HL-60 (cell line): Measurements from ENCODE around the gene SYP.
A peak's percentile ranks its signal among the peaks of the same experiment; 100 is the strongest.

Source experiments
- GABPA ChIP-seq: IDR thresholded peaks from 2 replicates; pipeline ENCODE4 v1.6.1; 2012; ENCODE audit warnings: low read depth
- POLR2AphosphoS5 ChIP-seq: IDR thresholded peaks from 2 replicates; pipeline ENCODE4 v1.6.1; 2012; ENCODE audit warnings: low read depth
- SPI1 ChIP-seq: IDR thresholded peaks from 2 replicates; pipeline ENCODE4 v1.6.1; 2012; ENCODE audit warnings: low read depth, mild to moderate bottlenecking, borderline replicate concordance
- TF ChIP-seq, protein P1 (sequence below): IDR thresholded peaks from one replicate; pipeline ENCODE4 v1.5.1; 2011; ENCODE audit warnings: low read length, control low read depth, inconsistent platforms; ENCODE audit not compliant: insufficient read depth
- TF ChIP-seq, protein P2 (sequence below): IDR thresholded peaks from 2 replicates; pipeline ENCODE4 v1.6.1; 2012; ENCODE audit warnings: low read depth; ENCODE audit not compliant: insufficient replicate concordance

DNA sequence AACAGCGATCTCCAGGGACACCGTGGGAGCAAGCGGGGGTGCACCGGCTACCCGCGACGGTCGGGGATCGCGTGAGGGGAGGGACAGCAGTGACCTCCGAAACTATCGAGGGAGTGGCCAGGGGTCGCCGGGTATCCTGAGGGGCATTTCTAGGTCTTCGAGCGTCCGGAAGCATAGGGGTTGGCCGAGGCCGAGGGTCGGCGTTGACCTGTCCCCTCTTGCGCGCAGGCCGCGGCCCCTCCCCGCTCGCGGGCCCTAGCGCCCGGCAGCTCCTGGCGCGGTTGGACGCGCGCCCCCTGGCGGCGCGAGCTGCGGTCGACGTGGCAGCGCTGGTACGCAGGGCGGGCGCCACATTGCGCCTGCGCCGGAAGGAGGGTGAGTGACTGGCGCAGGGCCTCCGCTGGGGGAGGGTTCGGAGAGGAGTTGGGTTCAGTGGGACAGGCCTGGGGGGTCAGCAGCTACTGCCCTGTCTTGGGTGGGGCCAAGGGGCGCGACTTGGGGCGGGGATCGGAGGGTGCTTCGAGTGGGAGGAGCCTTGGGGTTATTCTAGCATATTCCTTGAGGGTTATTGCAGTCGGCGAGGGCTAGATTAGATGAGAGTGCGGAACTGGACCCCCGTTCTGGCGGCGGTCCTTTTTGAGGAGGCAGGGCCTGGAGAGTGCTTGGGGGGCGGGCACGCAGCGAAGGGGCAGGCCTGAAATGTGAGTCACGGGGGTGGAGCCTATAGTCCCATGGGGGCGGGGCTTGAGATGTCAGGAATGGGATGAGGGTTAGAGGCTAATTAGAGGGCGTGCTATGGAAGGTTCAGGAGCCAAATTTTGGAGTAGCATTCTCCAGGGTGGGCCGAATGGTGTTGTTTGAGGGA, 36.2 kb downstream of the SYP start:
- TF ChIP-seq POLR2AphosphoS5: 0 out of 2 replicates have a peak, but pooled peaks have one; percentile 25
- TF ChIP-seq, protein P1, sequence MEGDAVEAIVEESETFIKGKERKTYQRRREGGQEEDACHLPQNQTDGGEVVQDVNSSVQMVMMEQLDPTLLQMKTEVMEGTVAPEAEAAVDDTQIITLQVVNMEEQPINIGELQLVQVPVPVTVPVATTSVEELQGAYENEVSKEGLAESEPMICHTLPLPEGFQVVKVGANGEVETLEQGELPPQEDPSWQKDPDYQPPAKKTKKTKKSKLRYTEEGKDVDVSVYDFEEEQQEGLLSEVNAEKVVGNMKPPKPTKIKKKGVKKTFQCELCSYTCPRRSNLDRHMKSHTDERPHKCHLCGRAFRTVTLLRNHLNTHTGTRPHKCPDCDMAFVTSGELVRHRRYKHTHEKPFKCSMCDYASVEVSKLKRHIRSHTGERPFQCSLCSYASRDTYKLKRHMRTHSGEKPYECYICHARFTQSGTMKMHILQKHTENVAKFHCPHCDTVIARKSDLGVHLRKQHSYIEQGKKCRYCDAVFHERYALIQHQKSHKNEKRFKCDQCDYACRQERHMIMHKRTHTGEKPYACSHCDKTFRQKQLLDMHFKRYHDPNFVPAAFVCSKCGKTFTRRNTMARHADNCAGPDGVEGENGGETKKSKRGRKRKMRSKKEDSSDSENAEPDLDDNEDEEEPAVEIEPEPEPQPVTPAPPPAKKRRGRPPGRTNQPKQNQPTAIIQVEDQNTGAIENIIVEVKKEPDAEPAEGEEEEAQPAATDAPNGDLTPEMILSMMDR: peak; percentile 10
- TF ChIP-seq GABPA: no peak
- no peak for TF ChIP-seq SPI1
- TF ChIP-seq, protein P2, sequence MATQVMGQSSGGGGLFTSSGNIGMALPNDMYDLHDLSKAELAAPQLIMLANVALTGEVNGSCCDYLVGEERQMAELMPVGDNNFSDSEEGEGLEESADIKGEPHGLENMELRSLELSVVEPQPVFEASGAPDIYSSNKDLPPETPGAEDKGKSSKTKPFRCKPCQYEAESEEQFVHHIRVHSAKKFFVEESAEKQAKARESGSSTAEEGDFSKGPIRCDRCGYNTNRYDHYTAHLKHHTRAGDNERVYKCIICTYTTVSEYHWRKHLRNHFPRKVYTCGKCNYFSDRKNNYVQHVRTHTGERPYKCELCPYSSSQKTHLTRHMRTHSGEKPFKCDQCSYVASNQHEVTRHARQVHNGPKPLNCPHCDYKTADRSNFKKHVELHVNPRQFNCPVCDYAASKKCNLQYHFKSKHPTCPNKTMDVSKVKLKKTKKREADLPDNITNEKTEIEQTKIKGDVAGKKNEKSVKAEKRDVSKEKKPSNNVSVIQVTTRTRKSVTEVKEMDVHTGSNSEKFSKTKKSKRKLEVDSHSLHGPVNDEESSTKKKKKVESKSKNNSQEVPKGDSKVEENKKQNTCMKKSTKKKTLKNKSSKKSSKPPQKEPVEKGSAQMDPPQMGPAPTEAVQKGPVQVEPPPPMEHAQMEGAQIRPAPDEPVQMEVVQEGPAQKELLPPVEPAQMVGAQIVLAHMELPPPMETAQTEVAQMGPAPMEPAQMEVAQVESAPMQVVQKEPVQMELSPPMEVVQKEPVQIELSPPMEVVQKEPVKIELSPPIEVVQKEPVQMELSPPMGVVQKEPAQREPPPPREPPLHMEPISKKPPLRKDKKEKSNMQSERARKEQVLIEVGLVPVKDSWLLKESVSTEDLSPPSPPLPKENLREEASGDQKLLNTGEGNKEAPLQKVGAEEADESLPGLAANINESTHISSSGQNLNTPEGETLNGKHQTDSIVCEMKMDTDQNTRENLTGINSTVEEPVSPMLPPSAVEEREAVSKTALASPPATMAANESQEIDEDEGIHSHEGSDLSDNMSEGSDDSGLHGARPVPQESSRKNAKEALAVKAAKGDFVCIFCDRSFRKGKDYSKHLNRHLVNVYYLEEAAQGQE: no peak
